OCI-M2 (cell line): Measurements from ENCODE around the gene FUT4.
"Not testable (repeated sequence)": the region's sequence is repeated elsewhere in the genome, so short reads cannot be mapped to it uniquely, and the experiment has no call there.

Experiments used
- DNase-seq: peaks from one replicate; lab custom pipeline; 2025; ENCODE audit not compliant: unreplicated experiment; lab: John Stamatoyannopoulos, UW

FUT4 gene

DNA sequence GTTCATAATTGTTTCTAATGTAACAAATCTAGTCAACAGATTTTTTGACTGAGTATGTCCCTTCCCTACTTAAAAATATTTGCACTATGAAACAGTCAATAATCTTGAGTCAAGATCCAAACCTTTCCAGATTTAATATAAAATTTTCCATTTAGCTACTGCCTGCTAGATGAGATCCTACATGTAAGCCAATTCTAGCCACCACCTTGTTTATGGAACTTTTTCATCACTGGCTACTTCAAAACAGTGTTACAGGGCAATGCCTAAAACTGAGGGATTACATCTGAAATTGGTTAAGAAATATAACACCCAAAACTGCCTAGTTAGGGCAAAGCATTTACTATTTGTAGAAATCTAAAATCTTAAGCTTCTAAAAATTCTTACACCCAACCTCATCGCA, 10.5 kb upstream of the FUT4 start:
- DNase-seq = no peak

DNA sequence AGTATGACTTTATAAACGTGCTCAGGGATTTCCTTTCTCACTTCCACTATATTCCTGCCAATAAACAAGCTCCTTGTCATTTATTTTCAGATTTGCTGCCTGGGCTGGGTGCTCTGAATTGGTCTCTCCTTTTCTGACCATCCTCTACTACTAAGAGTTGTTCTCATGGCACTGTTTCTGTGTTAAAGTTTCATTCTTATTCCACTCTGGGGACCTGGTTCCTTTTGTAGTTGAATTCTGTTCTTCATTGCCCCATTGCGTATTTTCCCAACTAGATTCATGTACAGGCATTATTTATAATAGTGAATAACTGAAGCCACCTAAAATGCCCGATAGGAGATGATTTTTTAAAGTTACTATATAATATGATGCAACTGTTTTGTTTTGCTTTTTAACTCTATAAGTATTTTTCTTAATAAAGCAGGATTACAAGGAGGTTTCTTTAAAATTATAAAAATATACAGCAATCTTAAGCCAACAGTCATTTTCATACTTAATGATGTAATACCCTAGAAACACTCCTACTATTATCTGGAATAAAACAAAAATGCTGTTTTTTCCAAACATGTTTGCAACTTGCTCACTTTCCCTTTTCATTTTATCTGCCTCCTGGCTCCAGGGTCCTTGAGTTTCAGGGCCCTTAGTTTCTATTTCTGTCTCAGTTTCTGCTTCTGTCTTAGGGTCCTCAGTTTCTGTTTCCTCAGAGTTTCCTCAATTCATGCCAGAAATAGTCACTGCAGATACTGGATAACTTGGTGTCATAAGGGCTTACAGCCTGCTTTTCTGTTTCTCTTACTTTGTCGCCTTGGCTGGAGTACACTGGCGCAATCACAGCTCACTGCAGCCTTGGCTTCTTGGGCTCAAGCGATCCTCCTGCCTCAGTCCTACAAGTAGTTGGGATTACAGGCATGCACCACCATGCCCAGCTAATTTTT, 9.8 kb upstream of the FUT4 start:
- no peak for DNase-seq

DNA sequence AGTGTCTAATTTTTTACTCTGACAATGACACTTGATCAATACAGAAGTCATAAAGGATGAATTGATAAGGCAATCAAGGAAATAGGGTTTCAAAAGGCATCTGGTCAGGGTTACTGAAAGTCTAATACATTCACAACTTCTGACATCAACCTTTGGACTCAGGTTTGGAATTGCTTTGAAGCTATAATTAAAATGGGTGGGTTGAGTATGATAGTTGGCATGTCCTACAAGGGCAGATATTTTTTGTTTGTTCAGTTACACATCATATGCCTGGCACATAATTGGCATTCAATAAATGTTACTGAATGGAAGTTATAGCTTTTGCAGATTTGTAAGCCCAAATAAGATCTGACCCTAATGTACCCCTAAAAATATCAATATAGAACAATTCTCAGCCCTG, 7.3 kb upstream of the FUT4 start:
- no peak for DNase-seq

DNA sequence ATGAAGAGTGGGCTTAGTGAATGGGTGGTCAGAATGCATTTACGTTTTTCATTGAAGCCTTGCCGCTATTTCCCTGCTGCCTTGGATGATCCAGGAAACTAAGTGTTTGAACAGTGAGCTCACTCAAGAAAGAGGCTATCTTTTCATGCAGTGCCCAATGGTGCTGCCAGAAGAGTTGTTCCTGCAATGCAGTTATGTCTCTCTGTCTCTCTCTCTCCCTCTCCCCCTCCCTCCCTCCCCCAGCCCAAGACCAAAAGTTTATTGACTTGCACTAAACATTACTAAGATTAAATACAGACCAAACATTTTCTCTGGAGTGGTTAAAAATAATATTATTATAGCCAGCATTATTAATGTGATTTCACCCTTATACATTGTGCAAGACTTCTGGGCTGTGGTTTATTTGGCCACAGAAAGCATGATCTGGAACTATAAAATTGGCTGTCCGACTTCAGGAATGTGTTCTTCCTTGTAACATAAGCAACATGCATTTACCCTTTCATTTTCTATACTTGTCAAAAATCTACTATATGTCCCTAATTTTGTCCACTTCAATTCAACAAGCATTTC, 6.6 kb upstream of the FUT4 start:
- no peak for DNase-seq

DNA sequence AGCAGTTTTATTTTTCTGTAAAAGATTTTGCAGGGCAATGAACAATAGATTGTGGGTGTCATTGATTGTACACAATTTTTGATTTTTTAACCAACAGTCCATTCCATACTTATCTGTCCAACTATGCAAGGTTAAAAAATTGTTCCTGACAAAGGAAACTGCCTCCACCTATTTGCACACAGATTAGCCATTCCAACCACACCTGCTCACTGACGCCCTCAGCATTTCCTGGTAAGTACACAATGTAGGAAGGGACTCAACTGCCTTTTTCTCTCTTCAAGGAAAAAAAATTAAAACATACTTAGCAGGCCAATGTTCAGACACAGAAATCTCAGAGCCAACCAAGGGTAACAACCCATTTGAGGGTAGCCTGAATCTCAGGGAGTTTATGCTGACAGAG, 4.3 kb upstream of the FUT4 start:
- DNase-seq = no peak

DNA sequence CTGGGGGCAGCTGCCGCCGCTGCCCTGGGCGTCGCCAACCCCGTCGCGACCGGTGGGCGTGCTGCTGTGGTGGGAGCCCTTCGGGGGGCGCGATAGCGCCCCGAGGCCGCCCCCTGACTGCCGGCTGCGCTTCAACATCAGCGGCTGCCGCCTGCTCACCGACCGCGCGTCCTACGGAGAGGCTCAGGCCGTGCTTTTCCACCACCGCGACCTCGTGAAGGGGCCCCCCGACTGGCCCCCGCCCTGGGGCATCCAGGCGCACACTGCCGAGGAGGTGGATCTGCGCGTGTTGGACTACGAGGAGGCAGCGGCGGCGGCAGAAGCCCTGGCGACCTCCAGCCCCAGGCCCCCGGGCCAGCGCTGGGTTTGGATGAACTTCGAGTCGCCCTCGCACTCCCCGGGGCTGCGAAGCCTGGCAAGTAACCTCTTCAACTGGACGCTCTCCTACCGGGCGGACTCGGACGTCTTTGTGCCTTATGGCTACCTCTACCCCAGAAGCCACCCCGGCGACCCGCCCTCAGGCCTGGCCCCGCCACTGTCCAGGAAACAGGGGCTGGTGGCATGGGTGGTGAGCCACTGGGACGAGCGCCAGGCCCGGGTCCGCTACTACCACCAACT, 1.0 kb downstream of the FUT4 start:
- DNase-seq = no peak

DNA sequence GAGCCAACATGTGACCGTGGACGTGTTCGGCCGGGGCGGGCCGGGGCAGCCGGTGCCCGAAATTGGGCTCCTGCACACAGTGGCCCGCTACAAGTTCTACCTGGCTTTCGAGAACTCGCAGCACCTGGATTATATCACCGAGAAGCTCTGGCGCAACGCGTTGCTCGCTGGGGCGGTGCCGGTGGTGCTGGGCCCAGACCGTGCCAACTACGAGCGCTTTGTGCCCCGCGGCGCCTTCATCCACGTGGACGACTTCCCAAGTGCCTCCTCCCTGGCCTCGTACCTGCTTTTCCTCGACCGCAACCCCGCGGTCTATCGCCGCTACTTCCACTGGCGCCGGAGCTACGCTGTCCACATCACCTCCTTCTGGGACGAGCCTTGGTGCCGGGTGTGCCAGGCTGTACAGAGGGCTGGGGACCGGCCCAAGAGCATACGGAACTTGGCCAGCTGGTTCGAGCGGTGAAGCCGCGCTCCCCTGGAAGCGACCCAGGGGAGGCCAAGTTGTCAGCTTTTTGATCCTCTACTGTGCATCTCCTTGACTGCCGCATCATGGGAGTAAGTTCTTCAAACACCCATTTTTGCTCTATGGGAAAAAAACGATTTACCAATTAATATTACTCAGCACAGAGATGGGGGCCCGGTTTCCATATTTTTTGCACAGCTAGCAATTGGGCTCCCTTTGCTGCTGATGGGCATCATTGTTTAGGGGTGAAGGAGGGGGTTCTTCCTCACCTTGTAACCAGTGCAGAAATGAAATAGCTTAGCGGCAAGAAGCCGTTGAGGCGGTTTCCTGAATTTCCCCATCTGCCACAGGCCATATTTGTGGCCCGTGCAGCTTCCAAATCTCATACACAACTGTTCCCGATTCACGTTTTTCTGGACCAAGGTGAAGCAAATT, 1.8 kb downstream of the FUT4 start:
- no peak for DNase-seq

DNA sequence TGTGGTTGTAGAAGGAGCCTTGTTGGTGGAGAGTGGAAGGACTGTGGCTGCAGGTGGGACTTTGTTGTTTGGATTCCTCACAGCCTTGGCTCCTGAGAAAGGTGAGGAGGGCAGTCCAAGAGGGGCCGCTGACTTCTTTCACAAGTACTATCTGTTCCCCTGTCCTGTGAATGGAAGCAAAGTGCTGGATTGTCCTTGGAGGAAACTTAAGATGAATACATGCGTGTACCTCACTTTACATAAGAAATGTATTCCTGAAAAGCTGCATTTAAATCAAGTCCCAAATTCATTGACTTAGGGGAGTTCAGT, 2.4 kb downstream of the FUT4 start:
- no peak for DNase-seq

DNA sequence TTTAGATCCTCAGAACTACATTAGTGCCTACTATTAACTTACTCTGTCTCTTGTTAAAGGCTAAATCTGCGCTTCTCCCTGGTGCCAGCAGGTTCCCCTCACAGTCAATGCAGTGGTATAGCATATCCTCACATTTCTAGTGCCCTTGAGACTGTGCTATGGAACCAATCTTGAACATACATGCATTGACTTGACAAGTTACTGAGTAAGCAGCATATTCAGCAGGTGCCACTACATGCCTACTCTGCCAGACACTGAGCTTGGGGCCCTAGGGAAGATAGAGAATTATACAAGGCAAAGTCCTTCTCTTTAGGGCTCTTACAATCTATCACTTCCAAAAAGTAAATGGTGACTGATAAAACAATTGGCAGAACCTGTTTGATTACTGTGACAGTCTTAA, 3.2 kb downstream of the FUT4 start:
- DNase-seq = no peak

DNA sequence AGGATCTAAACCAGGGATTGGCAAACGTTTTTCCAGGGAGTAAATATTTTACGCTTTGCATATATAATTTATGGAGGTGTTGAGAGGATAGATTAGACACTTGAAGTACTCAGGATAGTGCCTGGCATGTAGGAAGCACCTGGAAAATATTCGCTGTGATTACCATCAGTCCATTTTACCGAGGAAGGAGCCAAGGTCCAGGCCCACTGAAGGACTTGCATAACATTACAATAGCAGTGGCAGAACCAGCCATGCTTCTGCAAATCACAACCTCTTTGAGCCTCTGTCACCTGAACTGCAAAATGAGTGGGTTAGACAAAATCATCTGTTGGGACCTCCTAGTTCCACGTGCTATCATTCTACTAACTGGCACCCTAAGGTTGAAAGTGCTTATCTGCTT, 5.4 kb downstream of the FUT4 start:
- no peak for DNase-seq

DNA sequence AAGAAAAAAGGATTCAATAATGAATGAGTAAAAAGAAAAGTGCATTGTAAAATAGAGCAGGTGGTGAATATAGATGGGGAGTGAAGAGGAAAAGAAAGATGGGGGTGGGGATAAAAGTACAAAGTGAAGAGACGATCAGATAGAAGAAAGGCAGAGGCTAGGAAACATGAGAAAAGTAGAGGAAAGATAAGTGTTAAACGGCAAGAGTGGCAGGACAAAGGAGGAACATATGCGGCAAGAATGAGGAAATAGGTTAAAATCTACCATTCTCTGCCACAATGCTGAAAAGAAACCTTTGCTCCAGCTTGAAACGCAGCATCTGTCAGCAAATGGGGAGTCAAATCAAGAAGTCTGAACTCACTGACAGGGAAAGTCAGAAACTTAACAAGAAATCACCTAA, 6.8 kb downstream of the FUT4 start:
- no peak for DNase-seq

DNA sequence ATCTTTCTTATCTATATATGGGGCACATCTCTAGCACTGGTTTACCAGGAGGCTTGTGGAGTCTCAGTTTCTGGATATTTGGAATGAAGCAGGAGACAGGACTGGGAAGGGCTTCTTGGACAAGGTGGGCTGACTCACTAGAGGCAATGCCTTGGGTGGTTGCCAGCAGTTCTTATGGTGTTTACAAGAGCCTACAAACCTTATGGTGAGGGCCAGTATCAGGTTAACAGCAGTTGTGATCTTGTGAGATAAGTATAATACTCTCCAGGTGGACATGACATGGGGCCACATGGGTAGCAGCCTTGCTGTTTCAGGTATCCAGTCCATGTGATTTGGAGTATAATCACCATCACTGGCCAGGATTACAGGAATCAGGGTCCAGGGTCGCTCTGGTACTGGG, 10.2 kb downstream of the FUT4 start:
- no peak for DNase-seq

DNA sequence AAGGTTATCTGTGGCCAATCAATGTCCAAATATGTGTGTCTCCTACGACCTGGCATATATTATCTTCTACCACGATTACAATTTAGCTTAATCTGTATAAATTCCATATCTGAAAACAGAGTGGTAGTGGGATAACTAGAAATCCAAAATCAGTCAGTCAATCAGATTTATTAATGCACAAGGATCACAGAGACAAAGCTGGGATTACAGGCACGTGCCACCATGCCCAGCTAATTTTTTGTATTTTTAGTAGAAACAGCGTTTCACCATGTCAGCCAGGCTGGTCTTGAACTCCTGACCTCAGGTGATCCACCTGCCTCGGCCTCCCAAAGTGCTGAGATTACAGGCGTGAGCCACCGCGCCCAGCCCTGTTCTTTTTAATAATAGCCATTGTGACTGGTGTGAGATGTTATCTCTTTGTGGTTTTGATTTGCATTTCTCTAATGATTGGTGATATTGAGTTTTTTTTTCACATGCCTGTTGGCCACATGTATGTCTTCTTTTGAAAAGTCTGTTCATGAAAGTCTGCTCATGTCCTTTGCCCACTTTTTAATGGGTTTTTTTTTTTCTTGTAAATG, 12.1 kb downstream of the FUT4 start:
- DNase-seq = not testable (repeated sequence)

DNA sequence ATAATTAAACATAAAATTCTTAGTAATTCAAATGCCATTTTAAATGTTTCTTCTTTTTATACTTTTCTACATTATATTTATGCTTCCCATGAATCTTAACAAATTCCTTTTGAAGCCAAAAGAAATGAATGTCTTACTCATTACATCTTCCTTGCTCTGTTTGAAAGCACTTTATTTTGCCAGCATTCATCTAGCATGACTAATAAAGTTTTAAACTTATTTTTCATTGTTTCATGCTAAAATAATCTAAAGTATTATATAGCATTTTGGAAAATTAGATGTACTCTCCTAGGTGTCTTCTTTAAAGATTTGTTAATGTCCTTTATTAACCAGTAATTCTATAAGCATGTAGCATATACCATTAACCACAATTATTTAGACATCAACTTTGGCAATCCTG, 13.7 kb downstream of the FUT4 start:
- DNase-seq = no peak

DNA sequence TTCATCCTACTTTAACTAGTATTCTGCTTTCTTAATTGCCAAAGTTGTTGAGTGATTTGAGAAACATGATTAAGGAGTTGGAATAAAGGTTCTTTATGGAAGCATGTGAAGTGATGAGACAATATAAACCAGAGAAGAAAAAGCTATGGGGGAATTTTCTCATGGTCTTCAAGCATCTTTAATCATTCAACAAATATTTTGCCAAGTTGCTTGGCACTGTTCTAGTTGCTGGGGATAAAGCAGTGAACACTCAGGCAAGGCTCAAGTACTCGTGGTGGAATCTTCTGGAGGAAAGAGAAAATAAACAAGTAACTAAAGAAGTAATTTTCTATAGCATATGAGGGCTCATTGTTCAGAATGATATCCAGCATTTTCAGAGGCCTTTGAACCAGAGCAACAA, 14.3 kb downstream of the FUT4 start:
- no peak for DNase-seq

DNA sequence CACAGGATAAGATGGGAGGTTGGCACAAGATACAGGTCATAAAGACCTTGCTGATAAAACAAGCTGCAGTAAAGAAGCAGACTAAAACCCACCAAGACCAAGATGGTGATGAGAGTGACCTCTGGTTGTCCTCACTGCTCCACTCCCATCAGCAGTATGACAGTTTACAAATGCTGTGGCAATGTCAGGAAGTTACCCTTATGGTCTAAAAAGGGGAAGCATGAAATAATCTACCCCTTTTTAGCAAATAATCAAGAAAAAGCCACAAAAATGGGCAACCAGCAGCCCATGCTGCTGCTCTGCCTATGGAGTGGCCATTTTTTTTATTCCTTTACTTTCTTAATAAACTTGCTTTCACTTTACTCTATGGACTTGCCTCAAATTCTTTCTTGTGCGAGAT, 14.7 kb downstream of the FUT4 start:
- DNase-seq = no peak

DNA sequence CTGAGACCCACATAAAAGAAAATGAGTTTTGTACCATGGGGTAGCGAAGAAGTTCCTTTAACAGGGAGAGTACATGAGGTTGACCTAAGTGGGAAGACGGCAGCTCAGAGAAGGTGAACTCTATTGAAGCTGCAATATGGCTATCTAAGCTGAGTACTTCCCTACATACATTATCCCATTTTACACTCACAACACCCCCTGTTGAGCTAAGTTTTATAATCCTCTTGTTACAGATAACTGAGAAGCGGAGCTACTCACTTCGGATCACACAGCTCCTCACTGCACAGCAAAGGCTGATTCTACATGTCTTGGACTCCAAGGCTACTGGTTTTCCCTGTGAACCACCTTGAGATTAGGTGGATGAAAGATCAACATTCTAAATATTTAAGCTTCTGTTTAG, 15.2 kb downstream of the FUT4 start:
- DNase-seq = no peak

DNA sequence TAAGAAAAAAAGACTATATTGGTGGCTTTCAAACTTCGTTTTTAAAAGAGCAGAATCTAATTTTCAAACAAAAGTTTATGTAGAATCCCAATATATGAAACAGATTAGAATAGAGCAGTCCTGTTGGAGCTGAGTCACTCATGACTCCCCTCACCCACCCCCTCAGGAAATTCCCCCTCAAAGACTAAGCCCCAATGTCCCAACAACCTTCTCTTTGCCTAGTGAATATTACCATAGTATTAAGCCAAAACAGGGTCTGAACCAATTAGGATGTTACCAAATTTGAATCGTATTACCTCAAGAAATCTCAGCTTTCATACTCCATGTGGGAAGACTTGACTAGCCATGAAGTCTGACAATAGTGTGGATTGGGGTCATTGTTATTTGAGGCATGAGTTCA, 15.6 kb downstream of the FUT4 start:
- DNase-seq = no peak

DNA sequence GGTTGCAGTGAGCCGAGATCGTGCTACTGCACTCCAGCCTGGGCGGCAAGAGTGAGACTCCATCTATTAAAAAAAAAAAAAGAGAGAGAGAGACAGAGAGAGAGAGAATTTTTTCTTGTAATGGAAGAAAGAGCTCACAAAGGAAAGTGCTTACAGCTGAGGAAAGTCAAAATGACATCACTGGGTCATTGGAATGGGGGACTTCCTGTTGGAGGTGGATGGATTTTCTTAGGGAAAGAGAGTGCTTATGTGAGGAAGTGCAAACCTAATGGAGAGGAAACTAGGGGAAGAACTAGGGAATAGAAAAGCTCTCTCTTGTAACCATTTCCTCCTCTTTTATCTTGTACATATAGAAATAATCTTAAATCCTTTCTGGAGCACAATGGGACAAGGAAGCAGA, 17.1 kb downstream of the FUT4 start:
- DNase-seq = no peak

DNA sequence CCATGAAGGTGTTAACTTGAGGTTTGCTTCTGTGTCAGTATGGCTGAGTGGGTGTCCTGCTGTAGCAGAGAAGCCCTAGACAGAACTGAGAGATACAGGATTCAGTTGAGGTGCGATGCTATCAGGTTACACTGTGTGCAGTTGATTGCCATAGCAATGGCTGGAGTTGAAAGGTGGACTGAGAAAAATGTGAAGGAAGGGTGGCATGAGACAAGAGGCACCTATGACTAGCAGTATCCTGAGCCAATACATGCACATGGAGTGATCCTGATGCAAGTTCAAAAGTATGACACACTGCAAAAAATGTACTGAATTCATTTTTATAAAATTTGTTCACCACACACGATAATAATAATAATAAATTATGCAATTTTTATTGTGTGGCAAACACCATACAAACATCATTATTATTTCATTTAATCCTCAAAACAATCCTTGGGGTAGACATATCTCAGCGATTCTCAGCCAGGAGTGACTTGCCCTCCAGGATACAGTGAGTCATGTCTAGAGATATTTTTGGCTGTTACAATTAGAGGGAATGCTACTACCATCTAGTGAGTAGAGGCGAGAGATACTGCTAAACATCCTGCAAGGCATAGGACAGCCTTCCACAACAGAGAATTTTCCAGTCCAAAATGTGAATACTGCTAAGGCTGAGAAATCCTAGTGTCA, 19.6 kb downstream of the FUT4 start:
- DNase-seq = no peak
